ENCODE data around the gene ZFP42.
"Not testable (repeated sequence)": the region's sequence is repeated elsewhere in the genome, so short reads cannot be mapped to it uniquely, and the experiment has no call there.

Gene ZFP42

GRCh38 chr4:187995322-187996207 lies at the start of gene ZFP42:
ZFP42 (plus strand) TSS chr4:187995771; CDS start chr4:188002808, 7,037 bp downstream.
- H3K36me3 Mint-ChIP-seq: peaks cover 2% of the 10 kb centered on the region
- H3K27me3 Mint-ChIP-seq: peaks cover 2% of the 10 kb centered on the region
- ATAC-seq (ENCODE audit: low read depth): no peak
- peaks cover 7% of the 10 kb centered on the region for H3K9me3 Mint-ChIP-seq
- no peak within 1 kb of the TSS for H3K4me3 Mint-ChIP-seq
- H3K4me1 Mint-ChIP-seq: no peaks in the 10 kb centered on the region
- H3K27ac Mint-ChIP-seq: no peak within 1 kb of the TSS
- DNase-seq (ENCODE audit: low spot score in 2 of 2): no peak

GRCh38 chr4:187961171-187961570 lies 34.4 kb upstream of the ZFP42 start:
- Mint-ChIP-seq H3K4me3 (no peak overlapping the region), H3K27ac (no peak overlapping the region), H3K36me3 (no peaks in the 10 kb centered on the region), H3K9me3 (peaks cover 2% of the 10 kb centered on the region), H3K4me1 (no peaks in the 10 kb centered on the region), H3K27me3 (no peaks in the 10 kb centered on the region)
- DNase-seq (ENCODE audit: low spot score in 2 of 2) (no peak), ATAC-seq (ENCODE audit: low read depth) (no peak)

GRCh38 chr4:187961961-187962360 lies 33.6 kb upstream of the ZFP42 start:
- DNase-seq (ENCODE audit: low spot score in 2 of 2): no peak
- Mint-ChIP-seq H3K27ac (no peak overlapping the region), H3K36me3 (no peaks in the 10 kb centered on the region), H3K4me1 (no peaks in the 10 kb centered on the region), H3K27me3 (no peaks in the 10 kb centered on the region), H3K9me3 (peaks cover 2% of the 10 kb centered on the region), H3K4me3 (no peak overlapping the region)
- no peak for ATAC-seq (ENCODE audit: low read depth)

GRCh38 chr4:187962926-187963325 lies 32.6 kb upstream of the ZFP42 start:
- H3K27ac Mint-ChIP-seq: no peak overlapping the region
- H3K4me3 Mint-ChIP-seq: no peak overlapping the region
- DNase-seq (ENCODE audit: low spot score in 2 of 2): no peak

GRCh38 chr4:187965726-187966125 lies 29.8 kb upstream of the ZFP42 start:
- Mint-ChIP-seq H3K9me3 (no peaks in the 10 kb centered on the region), H3K36me3 (no peaks in the 10 kb centered on the region), H3K27me3 (no peaks in the 10 kb centered on the region), H3K4me3 (no peak overlapping the region), H3K27ac (no peak overlapping the region), H3K4me1 (no peaks in the 10 kb centered on the region)
- ATAC-seq (ENCODE audit: low read depth) (no peak), DNase-seq (ENCODE audit: low spot score in 2 of 2) (no peak)

More at GRCh38 chr4:187962926-187963325, 32.6 kb upstream of the ZFP42 start:
- H3K9me3 Mint-ChIP-seq: peaks cover 2% of the 10 kb centered on the region
- no peaks in the 10 kb centered on the region for H3K27me3 Mint-ChIP-seq
- no peak for ATAC-seq (ENCODE audit: low read depth)
- no peaks in the 10 kb centered on the region for H3K4me1 Mint-ChIP-seq
- no peaks in the 10 kb centered on the region for H3K36me3 Mint-ChIP-seq

GRCh38 chr4:187972135-187972534 lies 23.4 kb upstream of the ZFP42 start:
- ATAC-seq (ENCODE audit: low read depth) (no peak), DNase-seq (ENCODE audit: low spot score in 2 of 2) (no peak)
- Mint-ChIP-seq H3K4me3 (no peak overlapping the region), H3K27me3 (no peaks in the 10 kb centered on the region), H3K4me1 (no peaks in the 10 kb centered on the region), H3K36me3 (no peaks in the 10 kb centered on the region), H3K27ac (no peak overlapping the region), H3K9me3 (peaks cover 1% of the 10 kb centered on the region)

- Mint-ChIP-seq H3K27me3 (no peaks in the 10 kb centered on the region), H3K4me3 (no peak overlapping the region), H3K9me3 (peaks cover 9% of the 10 kb centered on the region), H3K27ac (no peak overlapping the region), H3K4me1 (no peaks in the 10 kb centered on the region), H3K36me3 (no peaks in the 10 kb centered on the region)
- ATAC-seq (ENCODE audit: low read depth) (no peak), DNase-seq (ENCODE audit: low spot score in 2 of 2) (no peak)
Observed at GRCh38 chr4:187983746-187984145, 11.8 kb upstream of the ZFP42 start.

- ATAC-seq (ENCODE audit: low read depth) (no peak), DNase-seq (ENCODE audit: low spot score in 2 of 2) (no peak)
- Mint-ChIP-seq H3K27me3 (peaks cover 2% of the 10 kb centered on the region), H3K36me3 (peaks cover 2% of the 10 kb centered on the region), H3K4me1 (no peaks in the 10 kb centered on the region), H3K27ac (no peak overlapping the region), H3K4me3 (no peak overlapping the region), H3K9me3 (peaks cover 6% of the 10 kb centered on the region)
Observed at GRCh38 chr4:187992971-187993370, 2.6 kb upstream of the ZFP42 start.

GRCh38 chr4:187993827-187994226 lies 1.7 kb upstream of the ZFP42 start:
- H3K27me3 Mint-ChIP-seq: peaks cover 2% of the 10 kb centered on the region
- no peak overlapping the region for H3K27ac Mint-ChIP-seq
- no peak overlapping the region for H3K4me3 Mint-ChIP-seq
- peaks cover 6% of the 10 kb centered on the region for H3K9me3 Mint-ChIP-seq
- H3K36me3 Mint-ChIP-seq: peaks cover 2% of the 10 kb centered on the region
- H3K4me1 Mint-ChIP-seq: no peaks in the 10 kb centered on the region
- ATAC-seq (ENCODE audit: low read depth) (no peak), DNase-seq (ENCODE audit: low spot score in 2 of 2) (no peak)

- DNase-seq (ENCODE audit: low spot score in 2 of 2): no peak
- H3K27ac Mint-ChIP-seq: no peak overlapping the region
Observed at GRCh38 chr4:187996502-187997177, 1.1 kb downstream of the ZFP42 start.

GRCh38 chr4:187997991-187998390 lies 2.4 kb downstream of the ZFP42 start:
- not testable (repeated sequence) for H3K27me3 Mint-ChIP-seq; H3K27ac Mint-ChIP-seq; DNase-seq (ENCODE audit: low spot score in 2 of 2); H3K4me1 Mint-ChIP-seq; H3K36me3 Mint-ChIP-seq; ATAC-seq (ENCODE audit: low read depth); H3K9me3 Mint-ChIP-seq; H3K4me3 Mint-ChIP-seq

More at GRCh38 chr4:187996502-187997177, 1.1 kb downstream of the ZFP42 start:
- no peak overlapping the region for H3K4me3 Mint-ChIP-seq
- H3K9me3 Mint-ChIP-seq: peaks cover 7% of the 10 kb centered on the region
- peaks cover 2% of the 10 kb centered on the region for H3K36me3 Mint-ChIP-seq
- peaks cover 2% of the 10 kb centered on the region for H3K27me3 Mint-ChIP-seq
- ATAC-seq (ENCODE audit: low read depth): no peak
- H3K4me1 Mint-ChIP-seq: no peaks in the 10 kb centered on the region

GRCh38 chr4:187999406-187999932 lies 3.9 kb downstream of the ZFP42 start:
- H3K4me1 Mint-ChIP-seq: no peaks in the 10 kb centered on the region

GRCh38 chr4:188002323-188002722 lies 6.8 kb downstream of the ZFP42 start:
- Mint-ChIP-seq H3K4me3 (no peak overlapping the region), H3K27me3 (peaks cover 2% of the 10 kb centered on the region), H3K4me1 (no peaks in the 10 kb centered on the region), H3K27ac (no peak overlapping the region), H3K9me3 (peaks cover 5% of the 10 kb centered on the region), H3K36me3 (peaks cover 2% of the 10 kb centered on the region)
- DNase-seq (ENCODE audit: low spot score in 2 of 2) (no peak), ATAC-seq (ENCODE audit: low read depth) (no peak)

More at GRCh38 chr4:187999406-187999932, 3.9 kb downstream of the ZFP42 start:
- H3K27ac Mint-ChIP-seq: no peak overlapping the region
- DNase-seq (ENCODE audit: low spot score in 2 of 2): no peak
- H3K27me3 Mint-ChIP-seq: peaks cover 2% of the 10 kb centered on the region
- peaks cover 2% of the 10 kb centered on the region for H3K36me3 Mint-ChIP-seq
- no peak overlapping the region for H3K4me3 Mint-ChIP-seq
- ATAC-seq (ENCODE audit: low read depth): no peak
- H3K9me3 Mint-ChIP-seq: peaks cover 4% of the 10 kb centered on the region

GRCh38 chr4:188002751-188003150 lies 7.2 kb downstream of the ZFP42 start:
- Mint-ChIP-seq H3K27ac (no peak overlapping the region), H3K4me1 (no peaks in the 10 kb centered on the region), H3K36me3 (no peaks in the 10 kb centered on the region), H3K27me3 (no peaks in the 10 kb centered on the region), H3K9me3 (peaks cover 3% of the 10 kb centered on the region), H3K4me3 (no peak overlapping the region)
- no peak for DNase-seq (ENCODE audit: low spot score in 2 of 2)
- ATAC-seq (ENCODE audit: low read depth): no peak
